HepG2 (cell line): ENCODE measurements around the gene ZNF606. TPM values are rescaled to one million over a fixed set of nuclear protein-coding genes. Genes with fewer than 3 reads are reported as not detected.

Experiments
- ATAC-seq: fragments of 200-7000 bp; cut with Tn5 transposase; 3 replicates; pipeline ENCODE4 v1.9.1; 2020; ENCODE audit warnings: mild to moderate bottlenecking, moderate library complexity
- BruUV-seq: library from RNA; stranded (reverse); fragments of 400-500 nt; replicated peaks from 2 replicates; lab custom pipeline; 2021; lab: Mats Ljungman, UMichigan
- CTCF ChIA-PET: fragments of 300-600 bp; formaldehyde crosslinking; extraction: SDS; loops from one replicate; lab custom pipeline; 2021; ENCODE audit warnings: low total read pairs, inconsistent platforms, low intra/inter-chr PET ratio; lab: Yijun Ruan, JAX
- POLR2A ChIA-PET: fragments of 350-600 bp; sonication (Branson Sonifier 250); formaldehyde crosslinking; loops from one replicate; lab custom pipeline; 2020; ENCODE audit warnings: antibody characterized with exemption, inconsistent platforms; lab: Yijun Ruan, JAX
- DNase-seq: peaks from one replicate; pipeline ENCODE4 v3.0.0-alpha.2; 2015; ENCODE audit warnings: low spot score
- FAIRE-seq: peaks from 3 replicates; lab custom pipeline; 2011; peaks lifted over from hg19 to GRCh38; lab: Jason Lieb, UNC
- H2AFZ ChIP-seq: one replicate; pipeline ENCODE4 v1.6.1; 2011; ENCODE audit warnings: low read length, inconsistent platforms
- H3K27ac ChIP-seq: fragments of 300-600 bp; 3 replicates; pipeline ENCODE4 v1.8.0; 2011; ENCODE audit warnings: mixed run types, mild to moderate bottlenecking, mixed read lengths, low read length, inconsistent platforms; ENCODE audit not compliant: insufficient read depth; ENCODE audit errors: extremely low read length
- H3K27me3 ChIP-seq, 2 experiments: fragments of 200-600 bp in 1 of 2; 2 replicates in 1 of 2; 3 replicates in 1 of 2; pipeline versions ENCODE4 v1.6.0 to v1.8.0; 2011; ENCODE audit warnings: low read length in 2 of 2, mild to moderate bottlenecking in 2 of 2, moderate library complexity in 2 of 2, inconsistent platforms in 1 of 2; ENCODE audit not compliant: insufficient read depth in 2 of 2, control insufficient read depth in 1 of 2
- H3K36me3 ChIP-seq, 2 experiments: fragments of 200-600 bp in 1 of 2; replicated peaks in 1 of 2; 2 replicates in 1 of 2; 3 replicates in 1 of 2; pipeline versions ENCODE4 v1.5.1 to v1.8.0; 2011; ENCODE audit warnings: low read length in 2 of 2, inconsistent platforms in 1 of 2; ENCODE audit not compliant: insufficient read depth in 2 of 2, control insufficient read depth in 1 of 2
- H3K4me1 ChIP-seq: 2 replicates; pipeline ENCODE4 v1.5.1; 2012; ENCODE audit warnings: low read length, inconsistent platforms; ENCODE audit not compliant: insufficient read depth
- H3K4me2 ChIP-seq: 2 replicates; pipeline ENCODE4 v1.6.0; 2011; ENCODE audit warnings: low read depth, low read length, inconsistent platforms
- H3K4me3 ChIP-seq, 3 experiments: fragments of 200-600 bp in 1 of 3; sonication (generic), shearing (Covaris generic) in 1 of 3; replicated peaks in 1 of 3; 2 replicates each; pipeline ENCODE4 v1.5.1; 2011 to 2016; ENCODE audit warnings: low read length in 3 of 3, inconsistent platforms in 2 of 3, low read depth in 2 of 3, mild to moderate bottlenecking in 2 of 3, control low read depth in 1 of 3, mixed read lengths in 1 of 3; ENCODE audit not compliant: insufficient read depth in 1 of 3
- H3K79me2 ChIP-seq: one replicate; pipeline ENCODE4 v1.6.1; 2011; ENCODE audit warnings: low read length, inconsistent platforms; ENCODE audit not compliant: insufficient read depth
- H3K9ac ChIP-seq: 2 replicates; pipeline ENCODE4 v1.6.0; 2011; ENCODE audit warnings: mild to moderate bottlenecking, low read depth, low read length, inconsistent platforms; ENCODE audit not compliant: insufficient read depth
- H3K9me3 ChIP-seq: 2 replicates; pipeline ENCODE4 v1.5.1; 2012; ENCODE audit warnings: mild to moderate bottlenecking, low read length
- H4K20me1 ChIP-seq: 2 replicates; pipeline ENCODE4 v1.6.0; 2011; ENCODE audit warnings: inconsistent platforms, mild to moderate bottlenecking, low read length, moderate library complexity; ENCODE audit not compliant: insufficient read depth
- EEA1 ChIP-seq: sonication (generic); formaldehyde crosslinking; IDR thresholded peaks from 2 replicates; pipeline ENCODE4 v1.5.1; 2020; ENCODE audit warnings: mild to moderate bottlenecking, missing genetic modification reagents, borderline replicate concordance
- FIP1L1 ChIP-seq: fragments of 200-400 bp; formaldehyde crosslinking; IDR thresholded peaks from 2 replicates; pipeline ENCODE4 v1.6.1; 2018; ENCODE audit warnings: low read depth, mild to moderate bottlenecking, low read length, moderate library complexity, borderline replicate concordance; ENCODE audit not compliant: insufficient read depth
- SIX1 ChIP-seq: sonication (generic); formaldehyde crosslinking; IDR thresholded peaks from 2 replicates; pipeline ENCODE4 v1.4.0; 2020; ENCODE audit warnings: missing genetic modification reagents, borderline replicate concordance
- SKI ChIP-seq: fragments of 450-650 bp; IDR thresholded peaks from one replicate; pipeline ENCODE4 v1.6.1; 2018; ENCODE audit warnings: mild to moderate bottlenecking; ENCODE audit not compliant: partially characterized antibody
- SMYD3 ChIP-seq: sonication (generic); formaldehyde crosslinking; IDR thresholded peaks from 2 replicates; pipeline ENCODE4 v1.8.1; 2023; ENCODE audit warnings: mild to moderate bottlenecking, missing genetic modification reagents
- SP4 ChIP-seq: sonication (generic); formaldehyde crosslinking; IDR thresholded peaks from 2 replicates; pipeline ENCODE4 v1.8.1; 2023; ENCODE audit warnings: mild to moderate bottlenecking, missing genetic modification reagents
- TMF1 ChIP-seq: sonication (generic); formaldehyde crosslinking; IDR thresholded peaks from 2 replicates; pipeline ENCODE4 v1.8.1; 2022; ENCODE audit warnings: low read depth, missing genetic modification reagents
- ZNF138 ChIP-seq: sonication (generic); formaldehyde crosslinking; IDR thresholded peaks from 2 replicates; pipeline ENCODE4 v1.5.0; 2020; ENCODE audit warnings: mild to moderate bottlenecking, low read depth, missing genetic modification reagents
- ZNF160 ChIP-seq: sonication (generic); formaldehyde crosslinking; IDR thresholded peaks from 2 replicates; pipeline ENCODE4 v1.8.0; 2022; ENCODE audit warnings: mild to moderate bottlenecking, inconsistent platforms, missing genetic modification reagents
- ZNF234 ChIP-seq: sonication (generic); formaldehyde crosslinking; conservative IDR thresholded peaks from 2 replicates; pipeline ENCODE4 v1.5.1; 2020; ENCODE audit warnings: mild to moderate bottlenecking, missing genetic modification reagents
- ZNF605 ChIP-seq: sonication (generic); formaldehyde crosslinking; IDR thresholded peaks from 2 replicates; pipeline ENCODE4 v1.8.0; 2022; ENCODE audit warnings: mild to moderate bottlenecking, missing genetic modification reagents
- ZNF878 ChIP-seq: sonication (generic); formaldehyde crosslinking; IDR thresholded peaks from 2 replicates; pipeline ENCODE4 v1.8.1; 2023; ENCODE audit warnings: mild to moderate bottlenecking, missing genetic modification reagents, moderate library complexity
- WGBS: methylation state at CpG from one replicate; pipeline ENCODE4 v1.1.6; 2017; ENCODE audit warnings: low lambda C conversion rate; 5-methylcytosine and 5-hydroxymethylcytosine counted together
- in situ Hi-C: cut with HindIII; loops from 2 replicates; pipeline ENCODE4 v1.10.0; 2017; ENCODE audit warnings: low pct_unique_long_range_greater_than_20kb; ENCODE audit not compliant: extremely low pct_ligation_motif_present
- intact Hi-C: fragments of 100-400 bp; cut with micrococcal nuclease; formaldehyde crosslinking; loops from one replicate; pipeline ENCODE4 v1.10.0; 2022; ENCODE audit not compliant: unreplicated experiment
- polyA plus RNA-seq, 8 experiments: library from polyadenylated mRNA; depleted of rRNA in 3 of 8; stranded (reverse) in 7 of 8; unstranded in 1 of 8; fragments of >200 nt; fragmentation: Illumina TruSeq in 4 of 8; extraction: Trizol in 4 of 8; gene quantifications; 2 replicates each; pipeline versions ENCODE4 v1.2.1 to v1.2.3, GENCODE V29; 2011 to 2016; ENCODE audit warnings: low read depth in 4 of 8, missing spikeins in 1 of 8, mixed read lengths in 1 of 8; ENCODE audit not compliant: insufficient read depth in 1 of 8
- total RNA-seq, 5 experiments: library from RNA; depleted of rRNA; stranded (reverse); fragments of >200 nt; fragmentation: Illumina TruSeq; extraction: Trizol; gene quantifications; 2 replicates each; pipeline ENCODE4 v1.2.3, GENCODE V29; 2016; ENCODE audit warnings: low read depth in 1 of 5
- TF ChIP-seq, protein P1 (sequence below): conservative IDR thresholded peaks from 2 replicates; pipeline ENCODE4 v1.6.1; 2018; ENCODE audit warnings: missing genetic modification reagents
- TF ChIP-seq, protein P2 (sequence below): sonication (generic); formaldehyde crosslinking; IDR thresholded peaks from 2 replicates; pipeline ENCODE4 v1.5.0; 2020; ENCODE audit warnings: mild to moderate bottlenecking, missing genetic modification reagents
- TF ChIP-seq, protein P3 (sequence below): sonication (generic); formaldehyde crosslinking; conservative IDR thresholded peaks from 2 replicates; pipeline ENCODE4 v1.8.1; 2023; ENCODE audit warnings: missing genetic modification reagents

The ZNF606 gene
- total and polyA plus RNA-seq, 2 of the 13 experiments (the other 11 are each of a cell fraction or from before 2014, with no cell fraction given): 4.2 to 14.8 TPM

DNA sequence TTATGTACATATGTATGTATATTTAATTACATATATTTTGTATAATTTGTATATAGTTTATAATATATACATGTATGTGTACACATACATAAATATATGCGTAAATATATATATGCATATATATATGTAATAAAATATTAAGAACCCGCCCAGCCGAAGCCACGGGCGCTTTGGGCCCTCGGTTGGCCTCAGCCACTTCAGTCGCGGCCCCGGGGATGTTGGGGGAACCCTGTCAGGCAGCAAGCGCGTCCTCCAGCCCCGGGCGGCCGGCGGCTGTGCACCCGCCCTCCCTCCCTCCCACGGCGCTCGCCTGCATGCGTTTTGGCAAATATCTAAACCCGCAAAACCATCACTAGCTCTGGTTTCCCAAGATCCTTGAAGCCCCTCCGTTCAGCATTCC lies 7.9 kb upstream of the ZNF606 start:
- in situ Hi-C loops (no loop called here), intact Hi-C loops (no loop called here)
- H3K27me3 ChIP-seq: no peaks in the 10 kb centered on the region; a peak in 1 of 5 replicates
- TF ChIP-seq ZNF605 (CRISPR knock-in tag): no peak
- TF ChIP-seq SMYD3 (CRISPR knock-in tag): no peak
- TF ChIP-seq TMF1: no peak
- no peak for TF ChIP-seq FIP1L1
- TF ChIP-seq, protein P1, sequence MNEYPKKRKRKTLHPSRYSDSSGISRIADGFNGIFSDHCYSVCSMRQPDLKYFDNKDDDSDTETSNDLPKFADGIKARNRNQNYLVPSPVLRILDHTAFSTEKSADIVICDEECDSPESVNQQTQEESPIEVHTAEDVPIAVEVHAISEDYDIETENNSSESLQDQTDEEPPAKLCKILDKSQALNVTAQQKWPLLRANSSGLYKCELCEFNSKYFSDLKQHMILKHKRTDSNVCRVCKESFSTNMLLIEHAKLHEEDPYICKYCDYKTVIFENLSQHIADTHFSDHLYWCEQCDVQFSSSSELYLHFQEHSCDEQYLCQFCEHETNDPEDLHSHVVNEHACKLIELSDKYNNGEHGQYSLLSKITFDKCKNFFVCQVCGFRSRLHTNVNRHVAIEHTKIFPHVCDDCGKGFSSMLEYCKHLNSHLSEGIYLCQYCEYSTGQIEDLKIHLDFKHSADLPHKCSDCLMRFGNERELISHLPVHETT (CRISPR knock-in tag): no peak
- no peak for TF ChIP-seq ZNF878
- TF ChIP-seq SIX1 (CRISPR knock-in tag): no peak
- TF ChIP-seq SP4 (CRISPR knock-in tag): no peak
- no peak for TF ChIP-seq ZNF234
- TF ChIP-seq, protein P2, sequence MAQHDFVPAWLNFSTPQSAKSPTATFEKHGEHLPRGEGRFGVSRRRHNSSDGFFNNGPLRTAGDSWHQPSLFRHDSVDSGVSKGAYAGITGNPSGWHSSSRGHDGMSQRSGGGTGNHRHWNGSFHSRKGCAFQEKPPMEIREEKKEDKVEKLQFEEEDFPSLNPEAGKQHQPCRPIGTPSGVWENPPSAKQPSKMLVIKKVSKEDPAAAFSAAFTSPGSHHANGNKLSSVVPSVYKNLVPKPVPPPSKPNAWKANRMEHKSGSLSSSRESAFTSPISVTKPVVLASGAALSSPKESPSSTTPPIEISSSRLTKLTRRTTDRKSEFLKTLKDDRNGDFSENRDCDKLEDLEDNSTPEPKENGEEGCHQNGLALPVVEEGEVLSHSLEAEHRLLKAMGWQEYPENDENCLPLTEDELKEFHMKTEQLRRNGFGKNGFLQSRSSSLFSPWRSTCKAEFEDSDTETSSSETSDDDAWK (CRISPR knock-in tag): no peak
- no peak for TF ChIP-seq EEA1 (CRISPR knock-in tag)
- TF ChIP-seq, protein P3, sequence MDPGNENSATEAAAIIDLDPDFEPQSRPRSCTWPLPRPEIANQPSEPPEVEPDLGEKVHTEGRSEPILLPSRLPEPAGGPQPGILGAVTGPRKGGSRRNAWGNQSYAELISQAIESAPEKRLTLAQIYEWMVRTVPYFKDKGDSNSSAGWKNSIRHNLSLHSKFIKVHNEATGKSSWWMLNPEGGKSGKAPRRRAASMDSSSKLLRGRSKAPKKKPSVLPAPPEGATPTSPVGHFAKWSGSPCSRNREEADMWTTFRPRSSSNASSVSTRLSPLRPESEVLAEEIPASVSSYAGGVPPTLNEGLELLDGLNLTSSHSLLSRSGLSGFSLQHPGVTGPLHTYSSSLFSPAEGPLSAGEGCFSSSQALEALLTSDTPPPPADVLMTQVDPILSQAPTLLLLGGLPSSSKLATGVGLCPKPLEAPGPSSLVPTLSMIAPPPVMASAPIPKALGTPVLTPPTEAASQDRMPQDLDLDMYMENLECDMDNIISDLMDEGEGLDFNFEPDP (CRISPR knock-in tag): no peak
- no peak for TF ChIP-seq ZNF160 (CRISPR knock-in tag)
- TF ChIP-seq ZNF138 (CRISPR knock-in tag): no peak
- no peak for TF ChIP-seq SKI
- H3K36me3 ChIP-seq: peaks cover 0 to 8% of the 10 kb centered on the region in 2 experiments; a peak in 1 of 5 replicates
- no peak overlapping the region for H3K4me2 ChIP-seq
- no peaks in the 10 kb centered on the region for H3K79me2 ChIP-seq
- 0 out of 2 replicates have a peak, but pooled peaks cover 11% of the 10 kb centered on the region for H3K4me1 ChIP-seq
- 90% methylated on average over 22 of the region's 22 CpGs for WGBS
- H4K20me1 ChIP-seq: no peaks in the 10 kb centered on the region
- no peak overlapping the region for H2AFZ ChIP-seq
- no peak overlapping the region for H3K9ac ChIP-seq
- ChIA-PET POLR2A (no interaction called here), CTCF (no interaction called here)
- peaks cover 78% of the 10 kb centered on the region for H3K9me3 ChIP-seq
- no peak for ATAC-seq
- no peak for DNase-seq
- no TSS peak for BruUV-seq
- no peak overlapping the region for H3K4me3 ChIP-seq
- no peak overlapping the region for H3K27ac ChIP-seq
- FAIRE-seq: no peak
